K562 (cell line): ENCODE results near the gene ARHGAP25.

ENCODE experiments used
- KLF10 ChIP-seq: fragments of 250-450 bp; sonication (Bioruptor Pico); IDR thresholded peaks from 2 replicates; pipeline ENCODE4 v1.6.1; 2021; ENCODE audit warnings: matching md5 sums
- NBN ChIP-seq: fragments of 450-650 bp; IDR thresholded peaks from 2 replicates; pipeline ENCODE4 v1.6.1; 2016; ENCODE audit warnings: low read depth, mild to moderate bottlenecking
- POLR2A ChIP-seq: fragments of 450-650 bp; conservative IDR thresholded peaks from 2 replicates; pipeline ENCODE4 v1.6.1; 2016
- REST ChIP-seq, 2 experiments: fragments of 450-650 bp; formaldehyde crosslinking in 1 of 2; IDR thresholded peaks; 2 replicates each; pipeline versions ENCODE4 v1.4.0 to v1.6.1; 2014 to 2020; ENCODE audit warnings: mild to moderate bottlenecking in 2 of 2, borderline replicate concordance in 1 of 2, low read depth in 1 of 2
- SREBF1 ChIP-seq: fragments of 150-350 bp; IDR thresholded peaks from 2 replicates; pipeline ENCODE4 v1.6.1; 2014; ENCODE audit warnings: antibody characterized with exemption, low read depth, low read length, borderline replicate concordance
- THAP7 ChIP-seq: fragments of 250-450 bp; sonication (Bioruptor Pico); IDR thresholded peaks from 2 replicates; pipeline ENCODE4 v1.5.0; 2021
- ZNF644 ChIP-seq: fragments of 200-800 bp; sonication (Bioruptor generic); IDR thresholded peaks from 2 replicates; pipeline ENCODE4 v1.6.1; 2016; ENCODE audit warnings: low read depth, missing genetic modification characterization, missing compliant biosample characterization
- ZNF717 ChIP-seq: fragments of 250-450 bp; sonication (Bioruptor Pico); IDR thresholded peaks from 2 replicates; pipeline ENCODE4 v1.5.0; 2021
- ZSCAN29 ChIP-seq: fragments of 450-650 bp; IDR thresholded peaks from 2 replicates; pipeline ENCODE4 v1.6.1; 2017

- no peak for TF ChIP-seq KLF10 (CRISPR knock-in tag)
- TF ChIP-seq ZSCAN29 = no peak
- no peak for TF ChIP-seq THAP7 (CRISPR knock-in tag)
- TF ChIP-seq POLR2A = no peak
- no peak for TF ChIP-seq ZNF644 (tag)
- no peak for TF ChIP-seq NBN
- no peak for TF ChIP-seq REST (IDR thresholded peaks at IDR 0.05; ENCODE audit: borderline replicate concordance)
- TF ChIP-seq REST (CRISPR knock-in tag; IDR thresholded peaks at IDR 0.05; ENCODE audit: low read depth) = no peak
- TF ChIP-seq ZNF717 = no peak
- no peak for TF ChIP-seq SREBF1
These were observed 23.9 kb upstream of the ARHGAP25 start for GRCh38 chr2:68710756-68711155.
